GM20431 (cell line): ENCODE results near the gene UBXN1.

Experiments used
- in situ Hi-C: fragments of 300-500 bp; cut with MseI, MboI; formaldehyde crosslinking; loops from one replicate; pipeline ENCODE4 v1.15.0; 2020; ENCODE audit warnings: low sequenced_read_pairs; ENCODE audit not compliant: unreplicated experiment

UBXN1 gene, protein sequence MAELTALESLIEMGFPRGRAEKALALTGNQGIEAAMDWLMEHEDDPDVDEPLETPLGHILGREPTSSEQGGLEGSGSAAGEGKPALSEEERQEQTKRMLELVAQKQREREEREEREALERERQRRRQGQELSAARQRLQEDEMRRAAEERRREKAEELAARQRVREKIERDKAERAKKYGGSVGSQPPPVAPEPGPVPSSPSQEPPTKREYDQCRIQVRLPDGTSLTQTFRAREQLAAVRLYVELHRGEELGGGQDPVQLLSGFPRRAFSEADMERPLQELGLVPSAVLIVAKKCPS

DNA sequence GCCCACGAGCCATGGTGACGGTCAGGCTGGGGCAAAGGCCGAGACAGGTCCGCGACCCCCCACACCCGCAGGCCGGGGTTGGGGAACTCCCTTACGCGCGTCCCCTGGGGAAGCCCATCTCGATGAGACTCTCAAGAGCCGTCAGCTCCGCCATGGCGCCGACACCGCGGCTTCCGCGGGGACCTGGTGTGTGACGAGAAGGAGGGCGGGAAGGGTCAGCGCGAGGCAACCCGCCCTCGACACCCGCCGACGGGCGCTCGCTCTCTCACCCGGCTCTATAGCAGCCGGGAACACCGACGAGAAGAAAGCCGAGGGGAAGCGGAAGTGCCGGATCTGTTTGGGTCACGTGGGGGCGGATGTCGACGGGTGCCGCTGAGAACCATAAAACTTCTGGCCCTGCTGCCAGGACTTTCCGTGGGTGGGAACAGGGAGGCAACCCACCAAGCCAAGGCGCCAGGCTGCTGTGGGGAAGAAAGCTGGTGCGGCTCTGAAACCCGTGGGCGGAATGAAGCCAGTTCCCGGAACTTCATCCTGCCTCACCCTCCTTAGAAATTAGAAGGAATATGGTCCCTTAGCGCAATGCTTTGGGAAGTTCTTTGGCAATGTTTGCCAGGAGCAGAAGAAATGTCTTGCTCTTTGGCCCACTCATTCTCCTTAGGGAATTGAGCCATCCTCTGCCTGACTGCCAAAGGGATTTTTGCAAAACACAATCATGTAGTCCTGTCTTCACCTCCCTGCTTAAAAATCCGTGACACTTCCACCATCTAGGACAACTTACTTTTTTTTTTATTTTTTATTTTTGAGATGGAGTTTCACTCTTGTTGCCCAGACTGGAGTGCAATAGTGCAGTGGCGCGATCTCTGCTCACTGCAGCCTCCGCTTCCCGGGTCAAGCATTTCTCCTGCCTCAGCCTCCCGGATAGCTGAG is at the start of gene UBXN1:
UBXN1 (minus strand) TSS at position 304 of the 927 bp plus-strand sequence; CDS start at position 154, 150 bp downstream.
- in situ Hi-C loops: no loop called here

DNA sequence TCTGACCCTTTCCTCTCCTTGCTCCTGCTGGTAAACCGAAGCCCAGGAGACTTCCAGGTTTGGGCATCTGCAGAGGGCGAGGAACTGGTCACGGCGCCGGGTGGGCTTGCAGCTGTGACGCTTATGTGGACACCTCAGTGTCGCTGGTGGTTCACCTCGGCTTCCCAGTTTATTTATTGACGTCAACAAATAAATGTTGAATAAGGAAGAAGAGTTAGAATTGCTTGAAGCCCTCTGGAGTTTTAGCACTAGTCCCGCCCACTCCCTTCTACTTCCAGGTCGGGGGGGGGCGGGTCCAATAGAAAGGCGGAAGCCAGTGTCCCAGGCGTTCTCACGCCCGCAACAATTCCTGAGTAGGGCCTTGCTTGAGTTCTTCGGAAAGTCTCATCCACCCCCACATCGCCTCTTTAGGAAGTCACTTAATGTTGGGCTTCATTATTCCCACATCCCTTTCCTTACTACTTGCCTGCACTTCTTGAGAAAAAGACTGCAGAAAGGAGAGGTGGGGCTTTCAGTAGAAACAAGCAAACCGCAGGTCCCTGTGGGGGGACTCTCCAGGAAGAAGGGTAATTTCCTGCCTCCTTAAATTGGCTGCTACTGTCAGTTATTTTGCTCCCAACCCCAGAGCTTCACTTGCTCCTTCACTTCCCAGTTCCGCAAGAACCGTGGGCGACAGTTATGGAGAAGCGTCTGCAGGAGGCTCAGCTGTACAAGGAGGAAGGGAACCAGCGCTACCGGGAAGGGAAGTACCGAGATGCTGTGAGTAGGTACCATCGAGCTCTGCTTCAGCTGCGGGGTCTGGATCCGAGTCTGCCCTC is 49.5 kb upstream of the UBXN1 start, which contains the start of gene TTC9C:
TTC9C (plus strand) TSS at position 316 of the 818 bp plus-strand sequence; CDS start at position 679, 363 bp downstream.
- in situ Hi-C loops: no loop called here

DNA sequence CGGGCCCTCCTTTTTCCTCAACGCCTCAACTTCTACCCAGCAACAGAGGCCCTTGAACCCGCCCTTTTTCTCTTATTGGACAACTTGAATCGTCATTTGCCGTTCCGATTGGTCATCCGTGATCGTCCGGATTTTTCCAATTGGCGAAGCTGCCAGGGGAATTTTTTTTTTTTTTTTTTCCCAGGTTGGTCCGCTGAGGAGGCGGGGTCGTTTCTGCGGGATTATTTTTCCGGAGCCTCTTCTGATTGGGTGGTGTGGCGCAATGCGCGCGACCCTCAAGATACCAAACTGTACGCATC is 48.9 kb upstream of the UBXN1 start:
- in situ Hi-C loops: no loop called here

DNA sequence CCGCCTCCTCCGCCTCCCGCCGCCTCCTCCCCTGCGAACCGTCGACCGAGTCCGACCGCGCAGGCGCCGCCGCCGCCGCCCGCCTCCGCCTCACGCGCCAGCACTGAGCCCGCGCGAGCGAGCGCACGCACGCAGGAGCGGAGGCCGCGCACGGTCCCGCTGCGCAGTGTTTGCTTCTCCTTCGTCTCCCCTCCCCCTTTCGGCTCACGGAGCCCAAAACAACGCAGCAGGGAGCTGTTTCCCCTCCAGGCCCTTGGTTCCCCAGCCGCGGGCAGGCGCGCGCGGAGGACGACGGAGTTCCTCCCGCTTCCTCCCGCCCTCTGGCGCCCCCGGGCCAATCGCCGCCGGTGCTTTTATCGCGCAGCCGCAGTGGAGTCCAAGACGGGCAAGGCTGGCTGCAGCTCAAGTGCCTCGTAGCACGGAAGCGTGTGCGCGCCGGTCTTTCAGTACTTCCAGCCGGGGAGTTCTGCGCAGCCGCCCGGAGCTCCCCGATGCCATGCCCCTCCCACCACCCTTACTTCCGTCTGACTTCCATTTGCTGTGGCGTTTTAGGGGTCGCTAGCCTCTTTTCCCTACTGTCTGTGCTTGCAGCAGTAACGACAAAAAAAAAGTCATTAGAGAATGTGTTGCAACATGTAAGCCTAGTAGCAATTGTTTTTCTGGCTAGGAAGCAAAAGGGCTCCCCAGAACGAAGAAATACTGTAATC is 48.4 kb upstream of the UBXN1 start, which contains the start of gene HNRNPUL2:
HNRNPUL2 (minus strand) TSS at position 293 of the 707 bp plus-strand sequence. CDS start 301 bp downstream, outside the sequence.
- in situ Hi-C loops: no loop called here

DNA sequence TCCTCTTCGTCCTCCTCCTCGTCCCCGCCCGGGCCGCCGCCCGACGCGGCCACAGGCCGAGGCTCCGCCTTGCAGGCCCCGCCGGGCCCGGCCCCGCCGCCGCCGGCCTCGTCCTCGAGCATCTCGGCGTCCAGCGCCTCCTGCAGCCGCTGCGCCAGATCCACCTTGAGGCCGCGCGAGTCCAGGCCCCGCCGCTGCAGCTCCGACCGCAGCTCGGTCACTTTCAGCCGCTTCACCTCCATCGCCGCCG is 48.0 kb upstream of the UBXN1 start:
- in situ Hi-C loops: no loop called here

DNA sequence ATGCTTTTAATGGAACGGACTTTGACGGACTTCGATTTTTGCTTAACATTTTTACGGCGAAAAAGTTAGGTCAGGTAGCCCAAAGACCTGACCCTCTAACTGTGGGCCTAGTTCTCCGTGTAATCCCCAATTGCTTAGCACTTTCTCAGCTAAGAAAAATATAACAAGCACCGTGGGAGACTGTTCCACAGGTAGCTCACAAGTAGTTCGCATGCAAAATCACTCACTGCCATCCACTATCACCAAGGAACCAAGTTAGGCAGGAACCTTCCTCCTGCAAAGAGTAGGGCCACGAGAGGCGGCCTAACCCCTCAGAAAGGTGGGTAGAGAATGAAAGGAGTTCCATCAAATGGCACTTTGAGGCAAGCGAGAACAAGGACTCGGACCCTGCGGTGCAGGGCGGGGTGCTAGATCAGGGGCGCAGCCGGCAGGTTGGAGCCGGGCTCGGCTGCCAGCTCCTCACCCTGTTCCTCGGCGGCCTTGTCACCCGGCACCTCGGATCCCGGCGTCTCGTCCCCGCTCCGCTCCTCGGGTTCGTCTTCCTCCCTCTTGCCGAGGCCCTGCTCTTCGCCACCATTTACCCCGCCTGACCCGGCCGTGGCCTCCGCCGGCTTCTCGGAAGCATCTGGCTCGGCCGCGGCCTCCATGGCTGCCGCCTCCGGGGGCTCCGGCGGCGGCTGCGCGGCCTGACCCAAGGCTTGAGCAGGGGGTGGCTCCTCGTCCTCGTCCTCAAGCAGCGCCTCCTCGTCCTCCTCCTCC is 47.5 kb upstream of the UBXN1 start:
- in situ Hi-C loops: no loop called here

DNA sequence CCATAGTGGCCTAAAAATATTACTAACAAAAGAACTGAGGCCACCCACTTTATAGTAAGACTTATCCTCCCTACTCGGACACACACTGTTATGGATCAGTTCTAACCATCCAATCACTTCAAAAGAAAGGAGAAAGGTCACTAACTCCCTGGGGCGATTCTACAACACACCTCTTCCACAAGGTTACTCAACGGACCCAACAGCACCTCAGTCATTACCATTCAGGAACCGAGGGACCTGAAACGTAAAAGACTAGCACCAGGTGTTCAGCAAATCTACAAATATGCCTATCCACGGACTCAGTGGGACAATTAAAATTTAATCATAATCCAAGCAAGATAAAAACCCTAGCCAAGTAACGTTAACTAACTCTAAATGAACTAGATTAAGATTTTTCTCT is 46.8 kb upstream of the UBXN1 start:
- in situ Hi-C loops: no loop called here

DNA sequence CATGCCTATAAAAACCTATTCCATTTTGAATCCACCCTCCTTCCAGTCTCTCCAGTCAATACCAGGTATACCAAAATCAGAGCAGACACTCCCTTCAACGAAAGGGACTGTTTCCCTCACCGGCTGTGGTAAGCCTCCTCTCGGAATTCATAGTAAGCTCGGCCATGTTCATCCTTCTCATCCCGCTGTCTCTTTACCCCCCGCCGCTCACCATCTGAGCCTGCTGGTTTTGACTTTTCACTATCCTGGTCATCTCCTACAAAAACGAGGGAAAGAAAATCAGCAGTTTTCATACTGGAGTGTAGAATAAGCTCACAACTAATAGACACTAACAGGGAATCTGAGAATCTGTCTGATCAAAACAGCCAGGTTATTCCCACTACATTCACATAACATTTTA is 45.3 kb upstream of the UBXN1 start:
- in situ Hi-C loops: no loop called here

DNA sequence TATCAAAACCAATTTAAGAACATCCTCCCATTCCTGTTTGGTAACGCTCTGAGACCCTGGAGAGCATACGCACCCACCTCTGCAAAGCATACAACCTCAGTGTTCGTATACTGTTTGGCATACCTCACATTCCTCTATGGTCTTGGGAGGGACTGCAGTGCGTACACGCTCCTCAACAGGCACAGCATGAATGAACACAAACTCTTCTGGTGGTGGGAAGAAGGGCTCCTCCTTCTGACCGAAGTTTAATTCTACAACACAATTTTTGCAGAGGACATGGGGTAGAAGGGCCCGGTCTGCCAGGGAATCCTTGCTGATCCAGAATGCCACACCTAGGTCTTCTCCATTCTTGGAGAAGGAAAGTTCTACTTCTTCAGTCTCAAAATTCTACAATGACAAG is 43.1 kb upstream of the UBXN1 start:
- in situ Hi-C loops: no loop called here

DNA sequence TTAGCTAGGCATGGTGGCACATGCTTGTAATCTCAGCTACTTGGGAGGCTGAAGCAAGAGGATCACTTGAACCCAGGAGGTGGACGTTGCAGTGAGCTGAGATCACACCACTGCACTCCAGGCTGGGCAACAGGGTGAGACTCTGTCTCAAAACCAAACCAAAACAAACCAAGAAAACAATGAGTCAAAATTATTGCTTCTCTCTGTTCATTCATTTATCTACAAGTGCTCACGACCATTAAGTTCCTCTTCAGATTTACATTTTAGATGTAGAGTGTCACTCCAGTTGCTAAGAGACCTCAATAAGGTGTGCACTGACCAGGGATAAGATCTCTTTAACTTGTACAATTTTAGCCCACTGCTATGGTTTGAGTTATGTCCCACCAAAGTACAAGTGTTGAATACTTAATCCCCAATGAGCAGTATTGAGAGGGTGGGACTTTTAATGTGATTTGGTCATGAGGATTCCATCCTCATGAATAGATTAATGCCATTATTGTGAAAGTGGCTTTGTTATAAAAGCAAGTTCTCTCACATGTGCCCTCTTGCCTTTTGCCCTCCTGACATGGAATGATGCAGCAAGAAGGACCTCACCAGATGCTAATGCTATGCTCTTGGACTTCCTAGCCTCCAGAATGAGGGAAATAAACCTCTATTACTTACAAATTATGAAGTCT is 40.6 kb upstream of the UBXN1 start:
- in situ Hi-C loops: no loop called here

DNA sequence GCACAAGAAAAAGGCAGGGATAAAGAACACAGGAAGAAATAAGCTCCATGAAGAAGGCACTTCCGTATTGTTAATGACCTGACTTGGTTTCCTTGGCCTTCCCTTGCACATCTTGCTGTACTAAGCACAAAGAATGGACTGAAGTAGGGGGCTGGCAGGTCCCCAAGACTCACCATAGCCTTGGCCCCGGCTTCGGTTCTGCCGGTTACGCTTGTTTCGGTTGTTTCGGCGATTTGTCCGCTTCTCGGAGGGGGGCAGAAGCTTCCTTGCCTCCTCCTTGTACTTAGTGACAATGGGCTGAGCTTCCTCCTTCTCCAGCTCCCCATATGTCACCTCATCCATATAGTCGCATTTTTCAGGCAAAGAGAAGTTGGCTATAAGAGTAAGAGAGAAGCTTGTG is 37.9 kb upstream of the UBXN1 start:
- in situ Hi-C loops: no loop called here

DNA sequence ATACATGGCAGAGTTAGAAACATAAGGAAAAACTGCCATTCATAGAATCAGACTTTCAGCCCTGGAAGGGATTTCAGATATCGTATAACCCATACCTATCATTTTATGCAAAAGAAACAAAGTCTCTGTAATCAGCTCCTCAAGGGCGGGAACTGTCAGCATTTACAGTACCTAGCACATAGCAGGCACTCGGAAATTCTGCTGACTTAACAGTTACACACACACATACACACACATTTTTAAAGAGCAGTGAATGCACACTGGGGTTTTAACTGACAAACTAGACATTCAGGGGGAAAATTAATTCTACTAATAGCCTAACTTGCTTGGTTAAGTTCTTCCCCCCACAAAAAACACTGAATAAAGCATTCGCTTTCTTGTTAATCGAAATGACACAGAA is 37.3 kb upstream of the UBXN1 start:
- in situ Hi-C loops: no loop called here

DNA sequence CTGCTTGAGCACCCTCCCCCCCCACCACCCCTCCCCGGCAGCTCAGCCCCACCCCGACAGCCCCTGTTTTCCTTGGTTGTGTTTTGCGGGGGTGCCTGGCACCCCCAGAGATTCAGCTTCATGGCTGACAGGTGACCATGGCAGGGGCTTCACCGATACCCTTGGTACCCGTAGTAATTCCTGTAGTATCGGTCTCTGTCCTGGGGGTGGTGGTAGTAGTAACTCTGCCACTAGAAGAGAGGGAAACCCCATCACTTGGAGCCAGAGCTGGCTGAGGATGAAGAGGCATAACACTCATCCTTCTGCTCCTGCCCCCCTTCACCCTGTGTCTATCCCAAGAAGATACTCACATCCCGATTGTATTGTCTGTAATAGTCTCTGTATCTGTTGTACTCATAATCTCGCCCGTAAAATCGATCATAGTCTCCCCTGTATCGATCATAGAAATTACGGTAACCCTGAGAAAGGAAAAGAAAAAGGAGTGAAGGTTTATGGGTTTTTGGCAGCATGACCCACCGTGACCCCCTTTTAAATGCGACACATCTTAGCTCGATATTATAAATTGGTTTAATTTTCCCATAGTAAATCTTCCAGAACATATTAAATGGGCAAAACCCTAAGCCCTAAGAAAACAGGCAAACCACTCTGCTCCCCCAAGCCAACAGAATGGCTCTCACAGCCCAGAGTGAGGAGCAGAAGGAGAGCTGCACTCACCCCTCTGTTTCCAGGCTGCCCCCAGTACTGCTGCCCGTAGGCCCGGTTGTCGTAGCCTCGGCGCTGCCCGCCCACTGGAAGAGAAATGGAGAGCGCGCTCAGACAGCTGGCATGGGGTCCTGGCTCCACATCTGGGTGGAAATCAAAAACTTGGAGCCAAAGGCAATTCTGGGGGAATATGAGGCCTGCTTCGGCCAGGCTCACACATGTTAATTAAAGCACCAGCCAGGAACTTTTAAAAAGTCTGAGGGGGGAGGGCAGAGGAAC is 36.6 kb upstream of the UBXN1 start:
- in situ Hi-C loops: no loop called here

DNA sequence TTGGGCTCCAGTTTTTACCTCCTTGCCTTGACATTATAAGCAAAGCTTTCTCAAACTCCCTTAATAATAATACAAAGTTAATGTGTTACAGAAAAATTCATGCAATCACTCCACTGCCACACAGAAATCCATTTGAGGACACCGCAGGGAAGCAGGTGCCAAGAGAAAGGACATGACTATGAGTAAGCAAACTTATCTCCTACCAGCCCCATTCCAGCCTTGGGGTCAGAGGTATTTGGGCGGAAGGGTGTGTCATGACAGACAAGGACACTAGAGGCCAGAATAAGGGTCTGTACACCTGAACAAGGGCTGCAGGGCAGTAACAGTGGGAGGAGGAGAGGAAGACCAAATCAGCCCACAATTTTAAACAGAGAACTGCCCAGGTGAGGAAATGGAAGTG is 34.5 kb upstream of the UBXN1 start:
- in situ Hi-C loops: no loop called here

DNA sequence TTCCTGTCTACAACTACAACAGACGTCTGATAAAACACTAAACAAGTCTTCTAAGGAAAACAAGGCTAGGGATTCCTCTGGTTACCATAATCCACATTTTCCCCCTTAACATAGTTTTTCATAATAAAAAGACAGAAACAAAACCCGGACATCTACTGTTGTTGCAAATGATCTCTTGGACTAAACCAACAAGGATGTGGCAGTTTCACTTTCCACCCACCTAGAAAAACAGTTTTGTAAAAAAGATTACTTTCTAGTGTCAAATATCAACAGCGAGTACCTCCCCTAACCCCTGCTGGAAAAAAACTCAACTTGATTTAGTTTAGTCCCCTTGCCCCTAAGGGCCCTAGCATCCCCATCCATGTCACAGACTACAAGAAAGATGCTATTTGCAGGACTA is 34.0 kb upstream of the UBXN1 start:
- in situ Hi-C loops: no loop called here

DNA sequence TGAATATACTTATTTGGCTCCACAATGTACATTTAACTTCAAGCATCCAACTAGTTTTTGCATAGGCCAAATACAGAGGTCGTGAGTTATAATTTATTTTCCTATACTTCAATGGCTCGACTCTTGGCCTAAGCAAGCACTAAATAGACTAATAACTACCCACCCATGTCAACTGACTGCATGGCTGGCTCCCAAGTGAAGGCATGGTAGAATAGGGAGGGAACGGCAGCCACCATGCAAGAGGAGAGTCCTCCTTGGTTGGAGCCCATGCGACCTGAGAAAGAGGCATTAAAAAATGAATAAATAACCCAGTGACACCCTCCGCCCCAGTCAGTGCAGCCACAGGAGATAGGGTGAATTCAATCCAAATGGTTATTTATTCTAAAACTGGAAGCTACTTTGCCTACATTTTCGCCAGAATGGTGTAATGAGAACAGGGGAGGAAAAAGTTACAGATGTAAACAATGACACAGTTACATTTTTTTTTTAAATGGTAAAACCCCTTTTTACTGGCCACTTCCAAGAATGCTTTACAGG is 33.5 kb upstream of the UBXN1 start:
- in situ Hi-C loops: no loop called here

DNA sequence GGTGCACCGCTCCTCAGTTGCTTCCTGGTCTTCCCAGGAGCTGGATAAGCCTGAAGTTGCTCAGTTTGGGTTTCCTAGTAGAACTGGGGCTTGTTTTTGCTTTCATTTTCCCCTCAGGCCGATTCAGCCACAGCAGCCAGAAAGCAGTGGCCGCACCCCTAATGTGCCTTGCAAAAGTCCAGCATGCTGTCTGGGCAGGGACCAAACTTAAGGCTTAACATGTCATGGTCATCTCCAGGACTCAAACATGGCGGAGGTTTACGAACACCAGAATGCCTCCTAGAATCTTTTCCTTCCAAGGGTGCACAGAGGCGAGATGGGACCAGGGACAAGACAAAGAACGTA is 31.1 kb upstream of the UBXN1 start:
- in situ Hi-C loops: no loop called here
